ENCODE results near the gene MAML3. TPM values are rescaled to one million over a fixed set of nuclear protein-coding genes. Genes with fewer than 3 reads are reported as not detected.

Gene MAML3
- total RNA-seq (2022) = 12.1 TPM in 2 replicates
- Bru-seq, nascent RNA = percentile 78 among the genes with signal in this experiment
- BruChase-seq, experiment 1, labeled RNA remaining after a 2-hour chase = percentile 77 among the genes with signal in this experiment
- BruChase-seq, experiment 2, labeled RNA remaining after a 6-hour chase = percentile 71 among the genes with signal in this experiment
- long read RNA-seq, partial matches to known transcripts = 2 of 16 reads
- long read RNA-seq, other reads (novel, unspliced or antisense) = 14 of 16 reads

DNA sequence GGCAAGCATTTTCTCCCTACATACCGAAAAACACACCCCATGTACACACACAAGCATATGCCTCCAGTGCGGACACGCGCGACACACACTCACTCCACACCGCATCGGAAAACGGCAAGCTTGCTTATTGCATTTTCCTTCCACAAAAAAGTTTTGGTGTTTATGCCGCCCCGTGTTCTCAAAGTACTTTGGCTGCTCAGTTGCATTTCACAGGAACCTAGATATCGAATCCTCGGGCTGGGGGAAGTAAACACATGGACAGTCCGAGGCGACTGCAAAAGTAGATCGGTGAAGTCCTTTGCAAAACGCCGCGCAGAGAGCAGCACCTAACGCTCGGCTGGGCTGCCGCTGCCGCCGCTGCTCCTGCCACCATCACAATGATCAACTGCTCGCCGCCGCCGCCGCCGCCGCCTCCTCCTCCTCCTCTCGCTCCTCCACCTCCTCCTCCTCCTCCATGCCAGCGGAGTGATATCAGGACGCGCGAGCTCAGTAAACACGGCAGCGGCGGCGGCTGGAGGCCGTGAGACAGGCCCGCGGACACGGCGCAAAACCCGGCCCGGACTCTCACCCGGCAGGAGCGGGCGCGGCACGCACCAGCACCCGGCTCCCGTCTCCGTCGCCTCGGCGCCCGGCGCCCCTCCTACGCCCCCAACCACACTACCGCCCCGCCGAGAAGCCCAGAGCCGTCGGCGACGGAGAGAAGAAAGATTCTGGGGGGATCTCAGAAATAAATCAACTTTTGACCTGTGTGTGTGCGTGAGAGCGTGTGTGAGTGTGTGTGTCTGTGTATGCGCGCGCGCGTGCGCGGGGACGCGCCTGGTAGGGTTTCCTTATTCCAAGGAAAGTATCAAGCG lies at the start of gene MAML3:
MAML3 (minus strand) TSS at position 467 of the 854 bp plus-strand sequence. CDS start 857 bp downstream, outside the sequence.
- TF ChIP-seq CTCF (IDR thresholded peaks at IDR 0.05; ENCODE audit: insufficient read depth in 1 of 2, low read depth in 1 of 2, low read length in 1 of 2, severe bottlenecking in 1 of 2, unreplicated experiment in 1 of 2) = no peak
- no peaks in the 10 kb centered on the region for H3K27me3 Mint-ChIP-seq (ENCODE audit: insufficient read depth, unreplicated experiment)
- intact Hi-C loops (cut with micrococcal nuclease; ENCODE audit: unreplicated experiment) = loop anchor here (1.0 to 5.0 kb wide), 2 partner anchors 99 to 487 kb away; partner anchors contain the start of gene MGST2
- CTCF ChIA-PET = interaction anchor here (0.7 to 1.1 kb wide), 3 partner anchors 90 to 488 kb away, joined by 3 read pairs; partner anchors contain the start of gene MGST2
- H3K4me3 ChIP-seq (ENCODE audit: low read depth, low read length) = peak within 1 kb of the TSS; percentile 91
- H3K4me1 Mint-ChIP-seq (ENCODE audit: low read depth, unreplicated experiment) = no peaks in the 10 kb centered on the region
- BruUV-seq (replicated peaks) = no TSS peak
- 0 out of 2 replicates have a peak, but pooled peaks cover 5% of the 10 kb centered on the region for H3K4me1 ChIP-seq
- peak; percentile 95 to 96 for DNase-seq
- no peaks in the 10 kb centered on the region for H3K9me3 Mint-ChIP-seq (ENCODE audit: unreplicated experiment)
- peak within 1 kb of the TSS; percentile 97 for H3K27ac Mint-ChIP-seq (ENCODE audit: unreplicated experiment)
- peaks cover 28% of the 10 kb centered on the region for H3K36me3 Mint-ChIP-seq (ENCODE audit: insufficient read depth, unreplicated experiment)
- H3K9me3 ChIP-seq = no peaks in the 10 kb centered on the region
- POLR2A ChIA-PET = interaction anchor here (0.6 to 1.8 kb wide), 4 partner anchors 98 to 134 kb away, joined by 3 to 8 read pairs (median 6); no protein-coding TSS in a partner anchor
- H3K27me3 ChIP-seq (replicated peaks; ENCODE audit: control insufficient read depth, insufficient read depth, low read length) = no peaks in the 10 kb centered on the region
- peak within 1 kb of the TSS; percentile 97 for H3K4me3 Mint-ChIP-seq (ENCODE audit: unreplicated experiment)
- H3K36me3 ChIP-seq (ENCODE audit: control insufficient read depth, insufficient read depth, low read length) = no peaks in the 10 kb centered on the region

- intact Hi-C loops (cut with micrococcal nuclease; ENCODE audit: unreplicated experiment) = no loop called here
- POLR2A ChIA-PET = no interaction called here
- H3K4me3 Mint-ChIP-seq (ENCODE audit: unreplicated experiment) = no peak overlapping the region
- H3K27me3 ChIP-seq (replicated peaks; ENCODE audit: control insufficient read depth, insufficient read depth, low read length) = no peaks in the 10 kb centered on the region
- no peaks in the 10 kb centered on the region for H3K4me1 Mint-ChIP-seq (ENCODE audit: low read depth, unreplicated experiment)
- no peaks in the 10 kb centered on the region; the same call in 1 of the 2 replicates for H3K9me3 ChIP-seq
- H3K4me3 ChIP-seq (ENCODE audit: low read depth, low read length) = no peak overlapping the region
- H3K9me3 Mint-ChIP-seq (ENCODE audit: unreplicated experiment) = no peaks in the 10 kb centered on the region
- no peak for DNase-seq
- H3K4me1 ChIP-seq = no peaks in the 10 kb centered on the region
- peaks cover 4% of the 10 kb centered on the region for H3K27me3 Mint-ChIP-seq (ENCODE audit: insufficient read depth, unreplicated experiment)
- no peak for TF ChIP-seq CTCF (IDR thresholded peaks at IDR 0.05; ENCODE audit: insufficient read depth in 1 of 2, low read depth in 1 of 2, low read length in 1 of 2, severe bottlenecking in 1 of 2, unreplicated experiment in 1 of 2)
- no TSS peak for BruUV-seq (replicated peaks)
- CTCF ChIA-PET = no interaction called here
- no peaks in the 10 kb centered on the region for H3K36me3 ChIP-seq (ENCODE audit: control insufficient read depth, insufficient read depth, low read length)
- H3K27ac Mint-ChIP-seq (ENCODE audit: unreplicated experiment) = no peak overlapping the region
- no peaks in the 10 kb centered on the region for H3K36me3 Mint-ChIP-seq (ENCODE audit: insufficient read depth, unreplicated experiment)
Observed at GRCh38 chr4:140198942-140199341, 45.0 kb upstream of the MAML3 start.

- H3K27ac Mint-ChIP-seq (ENCODE audit: unreplicated experiment) = no peak overlapping the region
- CTCF ChIA-PET = no interaction called here
- no TSS peak for BruUV-seq (replicated peaks)
- DNase-seq = no peak
- no peak overlapping the region for H3K4me3 Mint-ChIP-seq (ENCODE audit: unreplicated experiment)
- Histone ChIP-seq H3K27me3 (replicated peaks; ENCODE audit: control insufficient read depth, insufficient read depth, low read length) (no peaks in the 10 kb centered on the region), H3K9me3 (no peaks in the 10 kb centered on the region), H3K36me3 (ENCODE audit: control insufficient read depth, insufficient read depth, low read length) (no peaks in the 10 kb centered on the region), H3K4me1 (no peaks in the 10 kb centered on the region), H3K4me3 (ENCODE audit: low read depth, low read length) (no peak overlapping the region)
- peaks cover 4% of the 10 kb centered on the region for H3K27me3 Mint-ChIP-seq (ENCODE audit: insufficient read depth, unreplicated experiment)
- TF ChIP-seq CTCF (IDR thresholded peaks at IDR 0.05; ENCODE audit: insufficient read depth in 1 of 2, low read depth in 1 of 2, low read length in 1 of 2, severe bottlenecking in 1 of 2, unreplicated experiment in 1 of 2) = no peak
- intact Hi-C loops (cut with micrococcal nuclease; ENCODE audit: unreplicated experiment) = no loop called here
- no peaks in the 10 kb centered on the region for H3K36me3 Mint-ChIP-seq (ENCODE audit: insufficient read depth, unreplicated experiment)
- H3K4me1 Mint-ChIP-seq (ENCODE audit: low read depth, unreplicated experiment) = no peaks in the 10 kb centered on the region
- no peaks in the 10 kb centered on the region for H3K9me3 Mint-ChIP-seq (ENCODE audit: unreplicated experiment)
- POLR2A ChIA-PET = no interaction called here
Observed at GRCh38 chr4:140195806-140196205, 41.8 kb upstream of the MAML3 start.

All from Caco-2 (cell line).